Neural cell (in vitro differentiated cells): ENCODE results near the gene FYN.

Source experiments
- CTCF ChIP-seq: fragments of 450-650 bp; IDR thresholded peaks from 2 replicates; pipeline ENCODE4 v1.5.1; 2014; ENCODE audit warnings: antibody characterized with exemption, mild to moderate bottlenecking, moderate library complexity; ENCODE audit not compliant: poor library complexity, severe bottlenecking
- EP300 ChIP-seq: fragments of 450-650 bp; conservative IDR thresholded peaks from 2 replicates; pipeline ENCODE4 v1.6.1; 2014; ENCODE audit warnings: antibody characterized with exemption, mild to moderate bottlenecking, moderate library complexity; ENCODE audit not compliant: poor library complexity, severe bottlenecking
- EZH2 ChIP-seq: fragments of 200-600, 300-800 bp; shearing (Covaris generic), sonication (generic); IDR thresholded peaks from 2 replicates; pipeline ENCODE4 v1.6.1; 2014; ENCODE audit warnings: antibody characterized with exemption, low read length, borderline replicate concordance, mild to moderate bottlenecking; ENCODE audit not compliant: insufficient read depth, poor library complexity, severe bottlenecking
- POLR2AphosphoS5 ChIP-seq: IDR thresholded peaks from 2 replicates; pipeline ENCODE4 v1.6.1; 2012
- RAD21 ChIP-seq: fragments of 450-650 bp; conservative IDR thresholded peaks from 2 replicates; pipeline ENCODE4 v1.6.1; 2014; ENCODE audit warnings: antibody characterized with exemption, mild to moderate bottlenecking, moderate library complexity
- SMC3 ChIP-seq: fragments of 450-650 bp; conservative IDR thresholded peaks from 2 replicates; pipeline ENCODE4 v1.6.1; 2014; ENCODE audit warnings: antibody characterized with exemption, mild to moderate bottlenecking, moderate library complexity; ENCODE audit not compliant: poor library complexity
- TAF1 ChIP-seq: IDR thresholded peaks from 2 replicates; pipeline ENCODE4 v1.6.1; 2012; ENCODE audit warnings: low read depth
- TF ChIP-seq, protein P1 (sequence below): IDR thresholded peaks from 2 replicates; pipeline ENCODE4 v1.6.1; 2012; ENCODE audit warnings: borderline replicate concordance

DNA sequence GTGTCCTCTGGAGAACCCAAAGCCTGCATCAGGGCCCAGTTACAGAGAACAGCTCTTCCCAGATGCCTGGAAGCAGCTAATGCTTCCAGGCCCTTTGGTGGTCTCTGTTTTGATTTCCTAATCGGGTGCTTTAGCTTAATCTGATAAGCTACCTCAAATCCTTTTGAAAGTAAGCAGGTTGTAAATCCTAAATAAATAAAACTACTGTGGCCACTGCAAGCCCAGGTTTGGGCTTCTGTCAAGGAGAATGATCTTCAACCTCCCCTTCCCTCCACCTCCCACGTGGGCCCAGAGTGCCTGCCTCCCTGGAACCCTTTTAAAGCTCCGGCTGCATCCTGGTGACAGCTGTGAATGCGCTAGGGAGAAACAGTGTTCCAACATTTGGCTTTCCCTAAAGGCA lies 25.2 kb upstream of the FYN start:
- no peak for TF ChIP-seq POLR2AphosphoS5
- TF ChIP-seq CTCF, result no peak
- TF ChIP-seq TAF1, result no peak
- no peak for TF ChIP-seq EP300
- TF ChIP-seq EZH2, result no peak
- TF ChIP-seq, protein P1, sequence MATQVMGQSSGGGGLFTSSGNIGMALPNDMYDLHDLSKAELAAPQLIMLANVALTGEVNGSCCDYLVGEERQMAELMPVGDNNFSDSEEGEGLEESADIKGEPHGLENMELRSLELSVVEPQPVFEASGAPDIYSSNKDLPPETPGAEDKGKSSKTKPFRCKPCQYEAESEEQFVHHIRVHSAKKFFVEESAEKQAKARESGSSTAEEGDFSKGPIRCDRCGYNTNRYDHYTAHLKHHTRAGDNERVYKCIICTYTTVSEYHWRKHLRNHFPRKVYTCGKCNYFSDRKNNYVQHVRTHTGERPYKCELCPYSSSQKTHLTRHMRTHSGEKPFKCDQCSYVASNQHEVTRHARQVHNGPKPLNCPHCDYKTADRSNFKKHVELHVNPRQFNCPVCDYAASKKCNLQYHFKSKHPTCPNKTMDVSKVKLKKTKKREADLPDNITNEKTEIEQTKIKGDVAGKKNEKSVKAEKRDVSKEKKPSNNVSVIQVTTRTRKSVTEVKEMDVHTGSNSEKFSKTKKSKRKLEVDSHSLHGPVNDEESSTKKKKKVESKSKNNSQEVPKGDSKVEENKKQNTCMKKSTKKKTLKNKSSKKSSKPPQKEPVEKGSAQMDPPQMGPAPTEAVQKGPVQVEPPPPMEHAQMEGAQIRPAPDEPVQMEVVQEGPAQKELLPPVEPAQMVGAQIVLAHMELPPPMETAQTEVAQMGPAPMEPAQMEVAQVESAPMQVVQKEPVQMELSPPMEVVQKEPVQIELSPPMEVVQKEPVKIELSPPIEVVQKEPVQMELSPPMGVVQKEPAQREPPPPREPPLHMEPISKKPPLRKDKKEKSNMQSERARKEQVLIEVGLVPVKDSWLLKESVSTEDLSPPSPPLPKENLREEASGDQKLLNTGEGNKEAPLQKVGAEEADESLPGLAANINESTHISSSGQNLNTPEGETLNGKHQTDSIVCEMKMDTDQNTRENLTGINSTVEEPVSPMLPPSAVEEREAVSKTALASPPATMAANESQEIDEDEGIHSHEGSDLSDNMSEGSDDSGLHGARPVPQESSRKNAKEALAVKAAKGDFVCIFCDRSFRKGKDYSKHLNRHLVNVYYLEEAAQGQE, result no peak
- no peak for TF ChIP-seq RAD21
- TF ChIP-seq SMC3, result no peak
